CD4-positive, alpha-beta T cell treated with Interleukin-6 for 4 hours (primary cell): ENCODE measurements around the gene LTBP4.

Experiments used
- DNase-seq: peaks from one replicate; pipeline ENCODE4 v3.0.0-alpha.2; 2020; ENCODE audit warnings: mixed read lengths

Gene LTBP4

DNA sequence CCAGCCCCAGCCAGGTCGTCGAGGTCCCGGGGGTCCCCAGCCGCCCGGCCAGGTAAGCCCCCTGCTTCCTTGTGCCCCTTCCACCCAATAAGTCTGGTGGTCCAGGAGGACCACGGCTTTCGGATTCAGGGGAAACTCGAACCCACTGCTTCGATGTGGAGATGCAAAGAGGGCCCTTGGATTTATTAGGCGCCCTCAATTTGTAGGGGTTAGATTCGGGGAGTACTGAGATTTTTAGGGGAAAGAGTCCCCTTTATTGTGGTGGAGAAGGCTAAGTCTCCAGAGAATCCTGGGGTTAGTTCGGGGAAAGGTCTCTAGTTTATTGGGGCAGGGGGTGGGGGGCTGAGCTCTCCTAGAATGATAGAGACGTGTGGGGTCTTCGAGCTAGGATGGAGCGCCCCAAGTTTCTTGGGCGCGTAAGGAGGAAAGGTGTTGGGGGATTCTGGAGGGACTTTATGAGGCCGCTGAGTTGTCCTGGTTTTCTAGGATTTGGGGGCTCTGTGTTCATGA is 3.8 kb upstream of the LTBP4 start:
- DNase-seq = no peak

DNA sequence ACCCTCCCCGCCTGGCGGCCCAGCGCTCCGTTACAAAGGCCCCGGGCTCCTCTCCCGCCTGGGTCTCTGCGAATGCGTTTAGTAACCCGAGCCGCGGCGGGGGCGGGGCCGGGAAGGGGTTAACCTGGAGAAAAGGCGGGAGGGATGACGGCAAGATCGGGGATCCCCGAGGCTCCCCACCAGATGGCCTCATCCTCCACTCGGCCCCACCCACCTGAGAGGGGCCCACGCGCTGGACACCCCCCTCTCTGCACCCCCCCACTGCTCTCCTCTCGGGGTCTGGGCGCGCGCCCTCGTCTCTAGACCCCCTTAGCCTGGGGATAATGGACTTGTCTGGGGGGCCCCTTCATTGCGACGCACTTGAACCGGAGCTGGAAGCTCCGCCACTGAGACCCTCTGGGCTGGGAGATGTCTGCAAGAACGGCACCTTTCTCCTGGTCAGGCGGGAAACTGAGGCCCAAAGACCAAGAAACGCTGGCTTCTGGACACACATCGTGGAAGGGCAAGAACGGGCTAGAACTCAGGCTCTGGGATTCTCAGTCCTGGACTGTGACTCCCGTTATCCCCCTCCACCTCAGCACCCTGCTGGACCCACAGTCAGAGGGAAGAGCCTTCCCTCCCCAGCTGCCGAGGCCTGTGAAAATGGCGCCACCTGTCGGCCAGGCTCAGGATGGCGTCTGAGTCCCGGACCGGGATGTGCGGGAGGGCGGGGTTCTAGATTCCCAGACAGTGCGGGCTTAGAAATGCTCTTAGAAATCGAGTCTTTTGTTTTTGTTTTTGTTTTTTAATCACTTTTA is 2.9 kb upstream of the LTBP4 start:
- DNase-seq = peak; percentile 85

DNA sequence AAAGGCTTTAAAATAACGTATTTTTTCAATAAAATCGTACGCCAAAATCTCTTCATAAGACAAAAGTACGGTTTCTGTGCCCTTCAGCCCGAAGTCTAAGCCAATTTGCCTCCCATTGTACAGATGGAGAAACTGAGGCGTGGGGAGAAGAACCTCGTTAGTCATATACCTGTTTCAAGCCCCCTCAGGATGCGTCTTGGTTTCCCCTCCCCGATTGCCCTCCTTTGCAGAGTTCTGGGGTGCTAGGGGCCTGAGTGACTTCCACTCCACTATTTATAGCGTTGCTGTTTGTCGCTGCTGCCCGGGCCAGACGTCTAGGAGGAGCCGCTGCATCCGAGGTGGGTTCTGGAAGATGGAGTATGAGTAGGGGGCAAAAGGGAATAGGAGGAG is 2.3 kb upstream of the LTBP4 start:
- DNase-seq = no peak

DNA sequence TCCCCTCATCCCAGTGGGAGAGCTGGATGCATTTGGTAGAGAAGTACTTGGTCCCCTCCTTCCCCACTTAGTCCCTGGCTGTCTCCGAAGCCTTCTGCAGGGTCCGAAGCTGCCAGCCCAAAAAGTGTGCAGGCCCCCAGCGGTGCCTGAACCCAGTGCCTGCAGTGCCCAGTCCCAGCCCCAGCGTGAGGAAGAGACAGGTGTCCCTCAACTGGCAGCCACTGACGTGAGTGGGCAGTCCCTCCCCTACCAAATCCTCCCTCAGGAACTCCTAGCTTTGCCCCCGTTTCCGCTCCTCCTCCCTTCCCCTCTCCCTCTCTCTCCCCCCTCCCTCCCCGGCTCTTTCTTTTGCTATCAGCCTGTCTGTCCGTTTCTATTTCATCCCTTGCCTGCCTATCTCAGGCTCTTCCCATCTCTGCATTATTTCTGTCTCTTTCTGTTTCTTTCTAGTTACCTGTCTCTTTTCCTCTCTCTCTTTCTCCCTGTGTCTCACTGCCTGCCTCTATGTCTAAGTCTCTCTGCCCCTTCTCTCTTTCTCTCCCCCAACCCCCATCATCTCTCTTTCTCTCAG is 1.8 kb upstream of the LTBP4 start:
- DNase-seq = peak; percentile 35

DNA sequence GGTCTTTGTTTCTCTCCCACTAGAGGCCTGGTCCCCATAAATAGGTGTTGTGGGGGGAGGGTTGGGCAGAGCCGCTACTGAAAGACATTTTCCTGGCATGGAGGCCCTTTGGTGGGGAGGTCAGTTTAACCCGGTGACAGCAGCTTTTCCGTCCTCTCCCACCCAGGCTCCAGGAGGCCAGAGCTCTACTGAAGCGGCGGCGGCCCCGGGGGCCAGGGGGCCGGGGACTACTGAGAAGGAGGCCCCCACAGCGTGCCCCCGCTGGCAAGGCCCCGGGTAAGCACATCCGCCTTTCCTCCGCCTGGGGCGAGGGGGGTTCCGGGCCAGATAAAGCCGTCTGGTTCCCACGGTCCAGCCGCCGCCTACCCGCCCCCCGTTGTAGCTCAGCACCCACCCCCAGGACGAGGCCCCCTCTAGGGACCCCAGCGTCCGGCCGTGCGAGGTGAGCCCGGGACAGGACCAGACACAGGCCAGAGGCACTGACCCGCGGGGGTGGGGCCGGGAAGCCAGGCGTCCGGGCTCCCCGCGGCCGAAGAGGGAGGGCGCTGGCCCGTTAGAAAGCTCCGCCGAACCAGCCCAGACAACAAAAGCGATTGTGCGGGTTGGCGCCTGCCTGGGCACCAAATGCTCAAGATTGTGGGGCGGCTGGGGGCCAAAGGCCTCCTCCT is 1.1 kb upstream of the LTBP4 start:
- no peak for DNase-seq

DNA sequence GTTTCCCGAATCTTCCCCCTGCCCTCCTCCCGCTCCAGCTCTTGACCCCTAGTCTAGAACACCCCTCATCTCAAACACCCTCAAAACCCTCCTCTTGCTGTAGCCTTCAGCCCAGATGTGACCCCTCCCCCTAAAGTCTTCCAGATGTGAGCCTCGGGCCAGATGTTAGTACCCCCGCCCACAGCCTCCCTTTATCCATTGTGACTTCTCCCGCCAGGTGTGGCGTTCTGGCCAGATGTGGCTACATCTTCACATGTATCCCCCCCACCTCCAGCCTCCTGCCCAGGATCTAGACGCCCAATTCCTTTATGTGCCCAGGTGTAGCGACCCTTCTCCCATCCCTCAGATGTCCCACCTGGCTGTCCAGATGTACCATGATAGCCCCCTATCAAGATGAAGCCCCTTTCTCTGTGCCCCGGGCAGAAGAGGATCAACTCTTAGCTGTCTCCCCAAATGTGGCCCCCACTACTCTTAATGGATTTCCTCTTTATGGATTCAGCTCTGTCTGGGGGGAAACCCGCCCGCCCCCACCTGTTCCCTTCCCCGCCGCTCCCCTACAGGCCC is 517 bp upstream of the LTBP4 start:
- no peak for DNase-seq

DNA sequence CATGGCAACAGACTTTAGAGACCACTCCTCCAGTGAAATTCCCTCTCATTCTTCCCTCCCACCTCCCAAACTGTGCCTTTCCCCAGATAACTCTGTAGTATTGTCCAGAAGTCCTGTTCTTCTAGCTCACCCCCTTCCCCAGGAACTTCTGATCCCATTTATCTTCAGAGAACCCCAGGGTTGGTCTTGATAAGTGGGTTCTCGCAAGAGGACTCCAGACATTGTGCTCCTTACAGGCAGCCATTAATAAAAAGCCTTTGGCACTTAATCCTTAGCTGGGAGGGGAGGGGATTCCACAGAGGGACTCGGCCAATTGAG is 1.9 kb downstream of the LTBP4 start:
- DNase-seq = no peak

DNA sequence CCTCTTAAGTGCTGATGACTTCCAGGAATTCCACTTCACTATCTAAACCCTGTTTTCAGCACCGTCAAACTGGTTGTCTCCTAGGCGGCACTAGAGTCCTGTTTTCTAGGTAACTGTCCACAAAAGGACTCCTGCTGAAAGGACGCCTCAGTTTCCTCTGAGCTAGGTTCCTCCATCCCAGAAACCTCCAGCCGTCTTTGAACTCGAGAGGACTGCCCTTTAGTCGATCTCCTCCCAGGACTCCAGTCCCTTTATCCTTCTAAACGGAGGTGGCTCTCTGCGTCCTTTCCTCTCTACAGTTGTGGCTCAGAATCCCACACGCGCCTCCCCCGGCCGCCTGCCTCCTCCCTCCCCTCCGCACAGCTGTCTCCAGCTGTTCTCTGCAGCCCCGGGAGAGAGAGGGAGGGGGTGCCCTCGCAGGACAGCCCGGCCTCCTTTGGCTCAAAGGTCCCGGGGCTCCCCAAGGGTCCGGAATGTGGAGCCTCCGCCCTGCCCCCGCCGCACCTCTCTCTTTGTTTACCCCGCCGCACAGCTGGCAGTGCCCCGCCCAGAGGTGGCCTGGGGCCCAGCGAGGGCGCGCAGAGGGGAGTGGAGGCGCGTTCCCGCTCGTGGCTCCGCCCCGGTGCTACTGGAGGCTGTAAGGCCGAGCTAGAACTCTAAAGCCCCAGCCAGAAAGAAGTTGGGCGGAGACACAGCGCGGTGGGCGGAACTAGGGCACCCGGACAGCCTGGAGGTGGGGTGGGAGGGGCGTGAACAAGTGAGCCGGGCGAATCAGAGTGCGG is 2.4 kb downstream of the LTBP4 start:
- DNase-seq = peak; percentile 99

DNA sequence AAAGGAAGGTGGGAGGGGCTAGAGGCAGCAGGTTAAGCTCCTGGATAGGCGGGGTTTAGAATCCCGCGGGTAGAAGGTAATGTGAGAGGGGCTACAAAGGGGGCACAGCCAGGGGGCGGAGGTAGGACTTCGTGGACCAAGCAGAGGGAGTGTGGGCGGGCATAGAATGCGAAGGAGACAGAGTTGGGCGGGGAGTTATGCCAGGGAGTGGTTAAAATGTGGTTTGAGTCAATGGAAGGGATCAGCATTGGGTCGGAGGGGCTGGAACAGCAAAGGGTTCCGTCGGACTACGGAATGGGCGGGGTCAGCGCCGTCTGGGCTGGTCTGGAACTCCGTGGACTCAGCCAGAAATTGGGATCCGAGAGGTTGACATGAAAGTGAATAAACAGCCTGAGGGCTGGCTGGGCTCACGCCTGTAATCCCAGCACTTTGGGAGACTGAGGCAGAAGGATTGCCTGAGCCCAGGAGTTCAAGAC is 3.0 kb downstream of the LTBP4 start:
- no peak for DNase-seq

DNA sequence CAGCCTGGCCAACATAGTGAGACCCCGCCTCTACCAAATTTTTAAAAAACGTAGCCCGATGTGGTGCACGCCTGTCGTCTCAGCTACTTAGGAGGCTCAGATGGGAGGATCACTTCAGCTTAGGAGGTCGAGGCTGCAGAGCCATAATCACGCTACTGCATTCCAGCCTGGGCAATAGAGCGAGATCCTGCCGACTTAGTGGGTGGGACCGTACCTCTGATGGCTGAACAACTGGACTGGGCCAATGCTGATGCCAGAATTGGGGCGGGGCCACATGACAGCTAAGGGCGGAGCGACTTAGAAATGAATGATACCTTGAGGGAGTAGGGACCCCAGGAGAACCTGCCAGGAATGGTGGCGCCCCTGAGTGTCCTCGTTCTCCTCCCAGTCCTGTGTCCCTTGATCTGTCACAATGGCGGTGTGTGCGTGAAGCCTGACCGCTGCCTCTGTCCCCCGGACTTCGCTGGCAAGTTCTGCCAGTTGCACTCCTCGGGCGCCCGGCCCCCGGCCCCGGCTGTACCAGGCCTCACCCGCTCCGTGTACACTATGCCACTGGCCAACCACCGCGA is 3.6 kb downstream of the LTBP4 start:
- DNase-seq = peak; percentile 28

DNA sequence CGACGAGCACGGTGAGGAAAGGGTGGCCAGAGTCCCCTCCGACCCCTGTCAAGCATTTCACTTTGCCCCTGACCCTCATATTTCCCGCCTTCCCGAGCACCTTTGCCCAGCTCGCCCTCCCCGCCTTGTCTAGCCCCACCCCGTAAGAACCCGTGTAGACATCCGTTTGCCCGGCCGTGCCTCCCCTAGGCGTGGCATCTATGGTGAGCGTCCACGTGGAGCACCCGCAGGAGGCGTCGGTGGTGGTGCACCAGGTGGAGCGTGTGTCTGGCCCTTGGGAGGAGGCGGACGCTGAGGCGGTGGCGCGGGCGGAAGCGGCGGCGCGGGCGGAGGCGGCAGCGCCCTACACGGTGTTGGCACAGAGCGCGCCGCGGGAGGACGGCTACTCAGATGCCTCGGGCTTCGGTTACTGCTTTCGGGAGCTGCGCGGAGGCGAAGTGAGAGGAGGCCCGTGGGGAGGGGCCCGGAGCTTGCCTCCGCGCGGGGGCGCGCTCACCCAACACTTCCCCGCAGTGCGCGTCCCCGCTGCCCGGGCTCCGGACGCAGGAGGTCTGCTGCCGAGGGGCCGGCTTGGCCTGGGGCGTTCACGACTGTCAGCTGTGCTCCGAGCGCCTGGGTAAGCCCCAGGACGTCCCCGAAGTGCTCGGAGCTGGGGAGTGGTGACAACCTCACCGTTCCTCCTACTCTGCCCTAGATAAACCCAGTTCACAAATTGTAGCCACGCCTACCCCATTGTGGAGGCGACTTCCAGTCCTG is 4.2 kb downstream of the LTBP4 start:
- DNase-seq = peak; percentile 86

DNA sequence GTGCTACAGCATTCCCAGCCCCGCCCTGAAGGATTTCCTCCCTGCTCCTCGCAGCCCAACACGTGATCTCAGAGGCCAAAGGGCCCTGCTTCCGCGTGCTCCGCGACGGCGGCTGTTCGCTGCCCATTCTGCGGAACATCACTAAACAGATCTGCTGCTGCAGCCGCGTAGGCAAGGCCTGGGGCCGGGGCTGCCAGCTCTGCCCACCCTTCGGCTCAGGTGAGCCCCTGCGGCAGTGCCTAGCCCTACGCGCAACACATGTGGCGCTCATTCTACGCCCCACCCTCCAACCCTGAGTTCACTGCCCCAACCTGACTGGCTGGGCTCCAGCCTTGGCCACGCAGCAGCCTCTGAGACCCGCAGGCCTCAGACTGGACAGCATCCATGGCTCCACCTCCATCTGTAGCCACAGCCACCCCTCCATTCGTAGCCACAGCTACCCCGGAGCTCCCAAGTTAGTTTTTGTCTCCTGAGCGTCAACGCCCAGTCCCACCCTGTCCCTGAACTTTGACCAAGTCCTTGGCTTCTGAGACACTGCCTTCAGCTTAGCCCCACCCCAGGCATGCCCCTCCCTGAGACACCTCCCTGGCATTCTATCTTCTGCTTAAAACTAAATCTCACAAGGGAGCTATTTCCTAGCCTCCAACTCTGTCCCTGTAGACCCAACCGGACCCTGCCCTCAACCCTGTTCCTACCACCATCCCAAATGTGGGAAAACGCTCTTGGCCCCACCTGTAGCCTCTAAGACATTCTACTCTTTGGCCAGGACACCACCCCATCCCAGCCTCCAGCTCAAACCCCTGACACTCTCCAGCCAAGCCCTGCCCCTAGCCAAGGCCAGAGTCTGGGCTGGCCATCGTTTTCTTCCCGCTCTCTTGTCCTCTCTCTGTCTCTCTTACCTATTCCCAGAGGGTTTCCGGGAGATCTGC is 6.4 kb downstream of the LTBP4 start:
- no peak for DNase-seq

DNA sequence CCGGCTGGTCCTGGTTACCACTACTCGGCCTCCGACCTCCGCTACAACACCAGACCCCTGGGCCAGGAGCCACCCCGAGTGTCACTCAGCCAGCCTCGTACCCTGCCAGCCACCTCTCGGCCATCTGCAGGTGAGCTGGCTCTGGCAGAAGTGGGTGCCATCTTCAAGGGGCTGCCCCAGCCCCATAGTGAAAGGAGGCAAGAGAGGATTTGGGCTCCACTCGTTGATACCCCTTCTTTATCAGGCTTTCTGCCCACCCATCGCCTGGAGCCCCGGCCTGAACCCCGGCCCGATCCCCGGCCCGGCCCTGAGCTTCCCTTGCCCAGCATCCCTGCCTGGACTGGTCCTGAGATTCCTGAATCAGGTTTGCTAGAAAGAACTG is 7.1 kb downstream of the LTBP4 start:
- DNase-seq = no peak

DNA sequence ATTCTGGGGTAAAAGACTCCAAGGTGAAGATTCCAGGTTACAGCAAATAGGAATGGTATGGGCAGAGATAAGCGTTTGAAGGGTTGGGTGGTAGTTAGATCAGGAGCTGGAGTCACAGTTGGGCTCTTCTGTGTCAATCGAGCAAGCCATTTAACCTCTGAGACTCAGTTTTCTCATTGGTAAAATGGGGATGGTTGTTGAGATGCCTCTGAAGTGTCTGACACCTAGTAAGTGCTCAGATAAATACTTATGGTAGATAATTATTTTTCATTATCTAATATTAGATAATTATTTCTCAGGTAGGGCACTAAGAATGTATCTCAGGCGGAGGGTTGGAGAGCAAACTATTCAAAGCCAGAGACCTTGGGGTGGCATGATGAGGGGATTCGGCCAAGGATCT is 7.8 kb downstream of the LTBP4 start:
- DNase-seq = no peak

DNA sequence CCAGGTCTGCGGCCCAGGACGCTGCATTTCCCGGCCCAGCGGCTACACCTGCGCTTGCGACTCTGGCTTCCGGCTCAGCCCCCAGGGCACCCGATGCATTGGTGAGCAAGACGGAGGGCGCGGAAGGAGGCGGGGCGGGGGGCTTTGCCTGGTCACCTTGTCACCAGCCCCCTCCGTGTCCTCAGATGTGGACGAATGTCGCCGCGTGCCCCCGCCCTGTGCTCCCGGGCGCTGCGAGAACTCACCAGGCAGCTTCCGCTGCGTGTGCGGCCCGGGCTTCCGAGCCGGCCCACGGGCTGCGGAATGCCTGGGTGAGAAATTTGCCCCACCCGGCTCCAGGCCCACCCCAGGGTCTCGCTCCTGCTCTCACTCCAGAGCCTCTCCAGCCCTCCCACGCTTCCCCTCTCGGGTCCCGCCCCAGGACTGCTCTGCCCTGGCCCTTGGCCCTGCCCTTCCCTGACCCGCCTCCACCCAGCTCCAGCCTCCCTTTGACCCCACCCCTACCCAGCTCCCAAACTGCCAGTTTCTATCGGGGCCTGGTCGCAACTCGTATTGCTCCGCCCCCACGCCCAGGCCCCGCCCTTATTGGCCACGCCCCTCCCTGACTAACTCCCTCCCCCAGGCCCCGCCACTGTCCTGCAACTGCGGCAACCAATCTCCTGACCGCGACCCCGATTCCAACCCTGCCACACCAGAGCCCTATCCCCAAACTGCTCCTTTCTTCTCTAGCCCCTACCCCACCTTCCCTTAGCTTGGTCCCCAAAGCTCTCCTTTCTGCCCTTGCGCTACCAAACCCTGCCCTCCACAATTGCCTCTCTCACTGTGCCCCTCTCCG is 8.6 kb downstream of the LTBP4 start:
- peak; percentile 87 for DNase-seq

DNA sequence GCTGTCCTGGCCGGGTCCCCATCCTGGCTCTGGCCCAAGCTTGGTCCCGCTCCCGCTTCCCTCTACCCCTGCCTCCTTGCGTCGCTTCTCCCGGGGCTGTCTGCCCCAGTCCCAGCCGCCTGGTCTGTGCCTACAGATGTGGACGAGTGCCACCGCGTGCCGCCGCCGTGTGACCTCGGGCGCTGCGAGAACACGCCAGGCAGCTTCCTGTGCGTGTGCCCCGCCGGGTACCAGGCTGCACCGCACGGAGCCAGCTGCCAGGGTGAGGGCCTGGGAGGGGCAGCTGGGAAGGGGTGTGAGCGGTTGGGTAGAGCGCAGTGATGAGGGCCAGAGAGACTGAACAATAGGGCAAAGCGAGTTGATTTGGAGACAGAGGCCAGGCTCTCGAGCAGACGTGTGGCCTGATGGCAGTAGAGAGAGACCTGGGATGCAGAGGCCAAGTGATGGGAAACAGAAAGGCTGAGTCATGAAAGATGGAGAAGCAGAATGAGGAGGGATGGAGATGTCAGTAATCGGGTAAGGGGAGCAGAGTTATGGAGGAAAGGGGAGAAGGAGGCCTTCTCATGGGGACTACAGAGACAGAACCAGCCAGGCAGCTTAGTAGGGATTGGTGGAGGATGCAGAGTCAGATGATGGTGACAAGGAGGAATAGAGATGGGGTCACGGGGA is 9.4 kb downstream of the LTBP4 start:
- DNase-seq = peak; percentile 81

DNA sequence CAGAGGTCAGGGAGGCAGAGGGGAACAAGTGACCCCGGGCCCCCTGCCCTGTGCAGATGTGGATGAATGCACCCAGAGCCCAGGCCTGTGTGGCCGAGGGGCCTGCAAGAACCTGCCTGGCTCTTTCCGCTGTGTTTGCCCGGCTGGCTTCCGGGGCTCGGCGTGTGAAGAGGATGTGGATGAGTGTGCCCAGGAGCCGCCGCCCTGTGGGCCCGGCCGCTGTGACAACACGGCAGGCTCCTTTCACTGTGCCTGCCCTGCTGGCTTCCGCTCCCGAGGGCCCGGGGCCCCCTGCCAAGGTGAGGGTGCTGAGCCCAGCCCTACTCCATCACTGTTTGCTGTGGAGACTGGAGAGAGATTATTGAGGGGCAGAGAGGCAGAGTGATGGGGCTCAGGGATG is 9.9 kb downstream of the LTBP4 start:
- peak; percentile 47 for DNase-seq

DNA sequence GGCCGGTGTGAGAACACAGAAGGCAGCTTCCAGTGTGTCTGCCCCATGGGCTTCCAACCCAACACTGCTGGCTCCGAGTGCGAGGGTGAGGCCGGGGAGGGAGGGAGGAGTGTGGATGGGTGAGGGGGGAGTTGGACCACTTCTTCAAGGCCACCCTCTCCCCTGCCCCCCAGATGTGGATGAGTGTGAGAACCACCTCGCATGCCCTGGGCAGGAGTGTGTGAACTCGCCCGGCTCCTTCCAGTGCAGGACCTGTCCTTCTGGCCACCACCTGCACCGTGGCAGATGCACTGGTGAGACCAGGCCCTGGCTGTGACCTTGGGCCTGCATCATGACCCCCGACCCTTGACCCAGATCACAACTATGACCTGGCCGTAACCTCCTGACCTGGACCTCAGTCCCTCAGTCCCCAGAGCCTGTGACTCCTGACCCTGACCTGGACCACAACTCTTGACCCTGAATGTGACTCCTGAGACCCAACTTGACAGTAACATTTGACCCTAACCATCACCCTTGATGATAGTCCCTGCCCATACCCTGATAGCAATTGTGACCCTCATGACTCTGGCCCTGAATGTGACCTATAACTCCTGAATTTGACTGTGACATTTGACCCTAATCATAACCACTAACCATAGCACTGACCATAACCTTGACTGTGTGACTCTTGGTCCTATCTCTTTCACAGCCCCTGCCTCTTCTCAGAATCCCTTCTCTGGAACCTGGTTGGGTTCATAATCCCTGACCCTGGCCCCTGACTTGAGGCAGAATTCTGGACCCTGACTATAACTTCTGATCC is 10.9 kb downstream of the LTBP4 start:
- no peak for DNase-seq
